Esophagus mucosa (tissue), 1 donor: Measurements from ENCODE around the gene TBC1D3L. TPM values are rescaled to one million over a fixed set of nuclear protein-coding genes. Genes with fewer than 3 reads are reported as not detected.
"Not testable (repeated sequence)": the region's sequence is repeated elsewhere in the genome, so short reads cannot be mapped to it uniquely, and the experiment has no call there.

ENCODE experiments used
- ATAC-seq: fragments of 200-7000 bp; cut with Tn5 transposase; one replicate; pipeline ENCODE4 v1.9.1; 2020
- total RNA-seq: library from RNA; stranded (reverse); gene quantifications from one replicate; pipeline ENCODE4 v1.2.4, GENCODE V29; 2023
- donor health status: DM: yes; HTN: yes; CAD: no.

Gene TBC1D3L
- 12.2 TPM for total RNA-seq

- ATAC-seq = not testable (repeated sequence)
Measured at GRCh38 chr17:37988960-37989359, at the start of gene TBC1D3L. TSS of gene TBC1D3L (minus strand) at chr17:37989060. CDS start at chr17:37987520, 1,540 bp downstream.

GRCh38 chr17:38003676-38004075 is 14.8 kb upstream of the TBC1D3L start, which contains the start of gene TBC1D3D:
TSS of gene TBC1D3D (plus strand) at chr17:38003976. CDS start at chr17:38005561, 1,585 bp downstream.
- ATAC-seq = not testable (repeated sequence)

Other genes with a start within 250 kb of the TBC1D3L start
- gene HNF1B, start 244.0 kb downstream of the TBC1D3L start, total RNA-seq = not detected
- gene TBC1D3K, start 64.6 kb downstream of the TBC1D3L start, total RNA-seq = not detected
- 0.24 TPM for gene TBC1D3D, start 14.9 kb upstream of the TBC1D3L start, total RNA-seq
- not detected for gene TBC1D3C, start 79.6 kb upstream of the TBC1D3L start, total RNA-seq
- gene TBC1D3E, start 138.9 kb upstream of the TBC1D3L start, total RNA-seq = not detected
- not detected for gene TBC1D3, start 203.5 kb upstream of the TBC1D3L start, total RNA-seq